Fibroblast of lung (primary cell): ENCODE data around the gene VTI1A. TPM values are rescaled to one million over a fixed set of nuclear protein-coding genes. Genes with fewer than 3 reads are reported as not detected.

Experiments used
- DNase-seq, 2 donors: peaks; one replicate each; pipeline versions ENCODE4 v3.0.0 to v3.0.0-alpha.2; 2010; ENCODE audit warnings: low read depth in 2 of 2
- H2AFZ ChIP-seq: 2 replicates; pipeline ENCODE4 v1.5.1; 2012; ENCODE audit warnings: low read length, control low read depth, inconsistent platforms
- H3K27ac ChIP-seq: 2 replicates; pipeline ENCODE4 v1.5.1; 2011; ENCODE audit warnings: low read length, control low read depth; ENCODE audit not compliant: insufficient read depth
- H3K27me3 ChIP-seq: 2 replicates; pipeline ENCODE4 v1.5.1; 2011; ENCODE audit warnings: mild to moderate bottlenecking, low read length; ENCODE audit not compliant: control insufficient read depth, insufficient read depth
- H3K36me3 ChIP-seq: 2 replicates; pipeline ENCODE4 v1.5.1; 2011; ENCODE audit warnings: low read length; ENCODE audit not compliant: control insufficient read depth, insufficient read depth
- H3K4me1 ChIP-seq: 2 replicates; pipeline ENCODE4 v1.5.1; 2011; ENCODE audit warnings: low read length; ENCODE audit not compliant: control insufficient read depth, insufficient read depth; ENCODE audit errors: extremely low read depth
- H3K4me2 ChIP-seq: 2 replicates; pipeline ENCODE4 v1.5.1; 2011; ENCODE audit warnings: low read length, control low read depth; ENCODE audit not compliant: insufficient read depth; ENCODE audit errors: extremely low read depth
- H3K4me3 ChIP-seq, 4 experiments: fragments of 200-600 bp in 1 of 4; sonication (generic) in 1 of 4; replicated peaks in 1 of 4; 2 replicates each; pipeline ENCODE4 v1.5.1; 2011 to 2016; ENCODE audit warnings: low read length in 4 of 4, low read depth in 3 of 4, mild to moderate bottlenecking in 3 of 4, control low read depth in 2 of 4, inconsistent platforms in 1 of 4, mixed read lengths in 1 of 4; ENCODE audit not compliant: insufficient read depth in 1 of 4; ENCODE audit errors: control extremely low read depth in 1 of 4
- H3K79me2 ChIP-seq: 2 replicates; pipeline ENCODE4 v1.5.1; 2012; ENCODE audit warnings: mild to moderate bottlenecking, low read length, inconsistent platforms; ENCODE audit not compliant: control insufficient read depth, insufficient read depth
- H3K9ac ChIP-seq: 2 replicates; pipeline ENCODE4 v1.5.1; 2011; ENCODE audit warnings: mild to moderate bottlenecking, low read length, control low read depth; ENCODE audit not compliant: insufficient read depth
- H3K9me3 ChIP-seq: 2 replicates; pipeline ENCODE4 v1.5.1; 2012; ENCODE audit warnings: low read depth, low read length; ENCODE audit not compliant: control insufficient read depth, insufficient read depth
- H4K20me1 ChIP-seq: 2 replicates; pipeline ENCODE4 v1.5.1; 2011; ENCODE audit warnings: low read length; ENCODE audit not compliant: control insufficient read depth, insufficient read depth; ENCODE audit errors: extremely low read depth
- EZH2 ChIP-seq: IDR thresholded peaks from 2 replicates; pipeline ENCODE4 v1.5.1; 2012; ENCODE audit warnings: low read length, control low read depth, mild to moderate bottlenecking; ENCODE audit errors: missing control alignments
- polyA plus RNA-seq, 2 donors: library from polyadenylated mRNA; depleted of rRNA in 1 of 2; stranded (reverse) in 1 of 2; unstranded in 1 of 2; fragments of >200 nt; gene quantifications; 2 replicates each; pipeline ENCODE4 v1.2.1, GENCODE V29; 2011 to 2012; ENCODE audit warnings: missing spikeins in 1 of 2
- total RNA-seq: library from RNA; depleted of rRNA; stranded (reverse); fragments of >200 nt; gene quantifications from 2 replicates; pipeline ENCODE4 v1.2.1, GENCODE V29; 2014
- TF ChIP-seq, protein P1 (sequence below), 2 donors: IDR thresholded peaks in 1 of 2; conservative IDR thresholded peaks in 1 of 2; 1 replicate in 1 of 2; 2 replicates in 1 of 2; pipeline ENCODE4 v1.5.1; 2011 to 2012; ENCODE audit warnings: low read length in 2 of 2, control low read depth in 1 of 2, inconsistent platforms in 1 of 2, low read depth in 1 of 2, mild to moderate bottlenecking in 1 of 2

VTI1A gene
- total and polyA plus RNA-seq, 2 donors (not counting 1 experiment from before 2014, with no cell fraction given), result 19.1 to 30.9 TPM

GRCh38 chr10:112526139-112526538 is 79.1 kb downstream of the VTI1A start:
- Histone ChIP-seq H3K4me2 (no peak overlapping the region), H3K27me3 (no peaks in the 10 kb centered on the region), H3K79me2 (no peaks in the 10 kb centered on the region), H3K36me3 (no peaks in the 10 kb centered on the region), H3K9ac (no peak overlapping the region), H3K27ac (no peak overlapping the region), H3K4me3 (no peak overlapping the region), H2AFZ (no peak overlapping the region), H3K9me3 (no peaks in the 10 kb centered on the region), H3K4me1 (peaks cover 6% of the 10 kb centered on the region), H4K20me1 (no peaks in the 10 kb centered on the region)
- TF ChIP-seq, protein P1, sequence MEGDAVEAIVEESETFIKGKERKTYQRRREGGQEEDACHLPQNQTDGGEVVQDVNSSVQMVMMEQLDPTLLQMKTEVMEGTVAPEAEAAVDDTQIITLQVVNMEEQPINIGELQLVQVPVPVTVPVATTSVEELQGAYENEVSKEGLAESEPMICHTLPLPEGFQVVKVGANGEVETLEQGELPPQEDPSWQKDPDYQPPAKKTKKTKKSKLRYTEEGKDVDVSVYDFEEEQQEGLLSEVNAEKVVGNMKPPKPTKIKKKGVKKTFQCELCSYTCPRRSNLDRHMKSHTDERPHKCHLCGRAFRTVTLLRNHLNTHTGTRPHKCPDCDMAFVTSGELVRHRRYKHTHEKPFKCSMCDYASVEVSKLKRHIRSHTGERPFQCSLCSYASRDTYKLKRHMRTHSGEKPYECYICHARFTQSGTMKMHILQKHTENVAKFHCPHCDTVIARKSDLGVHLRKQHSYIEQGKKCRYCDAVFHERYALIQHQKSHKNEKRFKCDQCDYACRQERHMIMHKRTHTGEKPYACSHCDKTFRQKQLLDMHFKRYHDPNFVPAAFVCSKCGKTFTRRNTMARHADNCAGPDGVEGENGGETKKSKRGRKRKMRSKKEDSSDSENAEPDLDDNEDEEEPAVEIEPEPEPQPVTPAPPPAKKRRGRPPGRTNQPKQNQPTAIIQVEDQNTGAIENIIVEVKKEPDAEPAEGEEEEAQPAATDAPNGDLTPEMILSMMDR (conservative IDR thresholded peaks at IDR 0.05 in 1 of 2, IDR thresholded peaks at IDR 0.05 in 1 of 2; ENCODE audit: low read depth in 1 of 2, low read length in 2 of 2), result no peak
- no peak for TF ChIP-seq EZH2
- peak in 1 of 2 donors; percentile 41 for DNase-seq

DNA sequence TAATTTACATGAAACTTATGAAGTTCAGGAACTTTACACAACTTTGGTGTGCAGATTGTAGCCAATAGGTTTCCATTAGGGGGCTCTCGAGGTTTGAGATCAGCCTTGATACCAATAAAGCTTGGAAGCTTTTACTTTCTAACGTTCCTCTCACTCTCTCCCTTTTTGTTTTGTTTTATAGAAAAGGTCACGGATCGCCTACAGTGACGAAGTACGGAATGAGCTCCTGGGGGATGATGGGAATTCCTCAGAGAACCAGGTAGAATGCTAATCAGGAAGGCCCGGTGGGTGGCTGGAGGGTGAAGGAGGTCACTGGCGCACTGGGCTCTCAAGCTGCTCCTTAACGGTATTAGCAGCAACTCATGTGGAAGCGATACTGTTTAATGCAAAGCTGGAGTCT is 79.9 kb downstream of the VTI1A start:
- TF ChIP-seq, protein P1 (conservative IDR thresholded peaks at IDR 0.05 in 1 of 2, IDR thresholded peaks at IDR 0.05 in 1 of 2; ENCODE audit: low read depth in 1 of 2, low read length in 2 of 2), result peak; percentile 19 to 33
- TF ChIP-seq EZH2, result no peak
- Histone ChIP-seq H2AFZ (peak overlapping the region; percentile 15), H3K9me3 (no peaks in the 10 kb centered on the region), H3K36me3 (no peaks in the 10 kb centered on the region), H3K27ac (no peak overlapping the region), H3K4me3 (peak overlapping the region in 3 of 4 experiments; percentile 8 to 42 (median 32)), H3K79me2 (no peaks in the 10 kb centered on the region), H4K20me1 (no peaks in the 10 kb centered on the region), H3K4me1 (peaks cover 6% of the 10 kb centered on the region), H3K4me2 (peak overlapping the region; percentile 17), H3K27me3 (no peaks in the 10 kb centered on the region), H3K9ac (no peak overlapping the region)
- DNase-seq, result peak in 1 of 2 donors; percentile 31

DNA sequence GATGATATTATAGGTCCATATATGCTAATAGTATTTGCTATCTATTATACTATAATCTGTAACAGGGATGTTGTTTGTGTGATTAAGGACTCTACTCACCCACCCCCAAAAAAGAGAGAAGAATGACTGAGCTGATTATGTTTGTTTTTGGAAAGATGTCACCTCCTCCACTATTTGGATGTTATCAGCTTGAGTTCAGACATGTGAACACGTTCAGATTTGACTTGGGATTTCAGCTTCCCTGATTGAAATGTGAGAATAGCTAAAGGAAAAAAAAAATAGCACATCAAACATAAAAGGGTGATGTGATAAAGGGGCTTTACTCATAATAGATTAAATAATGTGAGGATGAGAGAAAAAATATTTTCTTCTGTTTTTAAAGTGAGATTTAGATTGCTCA is 81.2 kb downstream of the VTI1A start:
- H3K4me3 ChIP-seq, result no peak overlapping the region
- H3K79me2 ChIP-seq, result no peaks in the 10 kb centered on the region
- H3K27me3 ChIP-seq, result no peaks in the 10 kb centered on the region
- H2AFZ ChIP-seq, result no peak overlapping the region
- peaks cover 6% of the 10 kb centered on the region for H3K4me1 ChIP-seq
- no peak overlapping the region for H3K27ac ChIP-seq
- H4K20me1 ChIP-seq, result no peaks in the 10 kb centered on the region
- TF ChIP-seq, protein P1 (conservative IDR thresholded peaks at IDR 0.05 in 1 of 2, IDR thresholded peaks at IDR 0.05 in 1 of 2; ENCODE audit: low read depth in 1 of 2, low read length in 2 of 2), result no peak
- no peak for TF ChIP-seq EZH2
- no peaks in the 10 kb centered on the region for H3K9me3 ChIP-seq
- H3K9ac ChIP-seq, result no peak overlapping the region
- H3K4me2 ChIP-seq, result no peak overlapping the region
- no peak for DNase-seq
- H3K36me3 ChIP-seq, result no peaks in the 10 kb centered on the region
